Activated CD8-positive, alpha-beta T cell treated with anti-CD3 and anti-CD28 coated beads for 36 hours (primary cell): ENCODE data around the gene SSBP4. TPM values are rescaled to one million over a fixed set of nuclear protein-coding genes. Genes with fewer than 3 reads are reported as not detected.

Experiments used
- ATAC-seq: fragments of 200-7000 bp; cut with Tn5 transposase; one replicate; pipeline ENCODE4 v1.10.0; 2021; ENCODE audit warnings: mild to moderate bottlenecking, moderate library complexity
- CTCF ChIA-PET: fragments of 350-600 bp; sonication (Branson Sonifier 250); formaldehyde crosslinking; loops from one replicate; lab custom pipeline; 2021; ENCODE audit warnings: antibody characterized with exemption; lab: Charles Lee
- POLR2A ChIA-PET: fragments of 350-600 bp; sonication (Branson Sonifier 250); formaldehyde crosslinking; loops from one replicate; lab custom pipeline; 2021; ENCODE audit warnings: antibody characterized with exemption; lab: Charles Lee
- DNase-seq: peaks from one replicate; pipeline ENCODE4 v3.0.0-alpha.2; 2020
- H3K27ac Mint-ChIP-seq: one replicate; pipeline ENCODE4 v1.8.0; 2021; ENCODE audit warnings: mild to moderate bottlenecking, mixed read lengths
- H3K27me3 Mint-ChIP-seq: one replicate; pipeline ENCODE4 v1.8.0; 2021; ENCODE audit warnings: mixed read lengths
- H3K36me3 Mint-ChIP-seq: one replicate; pipeline ENCODE4 v1.8.0; 2021; ENCODE audit warnings: low read depth, mixed read lengths
- H3K4me1 Mint-ChIP-seq: one replicate; pipeline ENCODE4 v1.8.0; 2021; ENCODE audit warnings: low read depth, mixed read lengths
- H3K4me3 Mint-ChIP-seq: one replicate; pipeline ENCODE4 v1.8.0; 2021; ENCODE audit warnings: mild to moderate bottlenecking, moderate library complexity, mixed read lengths
- H3K9me3 Mint-ChIP-seq: one replicate; pipeline ENCODE4 v1.8.0; 2021; ENCODE audit warnings: mixed read lengths
- intact Hi-C: fragments of 100-400 bp; cut with micrococcal nuclease; formaldehyde crosslinking; loops from one replicate; pipeline ENCODE4 v1.10.0; 2022
- total RNA-seq, 2 experiments: library from RNA; stranded (reverse); gene quantifications; one replicate each; pipeline ENCODE4 v1.2.3, GENCODE V29; 2021
- TF ChIP-seq, protein P1 (sequence below): fragments of 200-600 bp; IDR thresholded peaks from one replicate; pipeline ENCODE4 v1.8.0; 2022; ENCODE audit warnings: antibody characterized with exemption, mild to moderate bottlenecking

The SSBP4 gene
- total RNA-seq, 2 experiments from 2014 or later, result 98.2 to 102 TPM

DNA sequence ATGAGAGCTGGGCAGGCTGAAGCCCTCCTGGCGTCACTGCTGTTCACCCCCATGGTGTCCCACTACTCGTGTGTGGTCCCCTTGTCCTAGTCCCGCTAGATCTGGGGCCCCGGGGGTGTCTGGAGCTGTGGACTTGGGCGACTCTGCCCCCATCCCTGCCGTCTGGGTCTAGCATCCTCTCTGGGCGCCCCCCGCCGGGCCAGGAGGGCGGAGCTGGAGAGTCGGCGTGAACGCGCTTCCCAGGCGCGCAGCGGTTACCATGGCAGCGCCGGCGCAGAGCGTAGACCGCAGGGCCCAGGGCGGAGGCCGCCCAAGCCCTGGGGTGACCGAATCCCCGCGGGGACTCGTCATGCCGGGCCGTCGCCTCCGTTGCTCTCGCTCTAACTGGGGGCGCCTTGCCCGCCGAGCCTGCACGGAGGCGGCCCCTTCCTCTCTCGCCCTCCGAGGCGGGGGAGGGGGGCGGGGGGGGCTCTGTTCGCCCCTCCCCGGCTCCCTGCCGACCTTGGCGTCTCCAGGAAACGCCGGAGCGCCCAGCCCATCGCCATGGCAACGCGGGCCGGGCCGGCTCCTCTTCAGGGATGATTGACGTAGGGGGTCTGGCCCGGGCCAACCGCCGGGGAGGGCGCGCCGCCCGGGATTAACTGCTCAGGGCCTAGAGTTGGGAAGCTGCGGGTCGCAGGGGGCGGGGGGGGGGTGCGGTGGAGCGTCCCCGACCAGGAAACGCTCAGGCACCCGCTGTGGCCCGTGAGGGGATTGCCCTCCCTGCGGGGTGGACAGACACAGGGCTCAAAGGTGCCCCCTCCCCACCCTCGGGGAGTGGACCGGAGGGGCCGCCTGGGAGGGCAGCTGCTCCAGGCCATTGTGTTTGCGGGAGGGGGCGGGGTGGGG, 9.8 kb downstream of the SSBP4 start:
- H3K27ac Mint-ChIP-seq, result no peak overlapping the region
- intact Hi-C loops, result no loop called here
- no peak overlapping the region for H3K4me3 Mint-ChIP-seq
- peaks cover under 1% of the 10 kb centered on the region for H3K36me3 Mint-ChIP-seq
- ChIA-PET POLR2A (interaction anchor here (1.0 to 1.7 kb wide), 4 partner anchors 9 to 164 kb away, joined by 3 to 14 read pairs (median 4); partner anchors contain the start of gene SSBP4), CTCF (interaction anchor here (0.6 to 1.2 kb wide), 4 partner anchors 10 to 149 kb away, joined by 3 to 4 read pairs (median 3); partner anchors contain the start of gene SSBP4)
- H3K27me3 Mint-ChIP-seq, result no peaks in the 10 kb centered on the region
- ATAC-seq (peak; percentile 84), DNase-seq (peak; percentile 92)
- TF ChIP-seq, protein P1, sequence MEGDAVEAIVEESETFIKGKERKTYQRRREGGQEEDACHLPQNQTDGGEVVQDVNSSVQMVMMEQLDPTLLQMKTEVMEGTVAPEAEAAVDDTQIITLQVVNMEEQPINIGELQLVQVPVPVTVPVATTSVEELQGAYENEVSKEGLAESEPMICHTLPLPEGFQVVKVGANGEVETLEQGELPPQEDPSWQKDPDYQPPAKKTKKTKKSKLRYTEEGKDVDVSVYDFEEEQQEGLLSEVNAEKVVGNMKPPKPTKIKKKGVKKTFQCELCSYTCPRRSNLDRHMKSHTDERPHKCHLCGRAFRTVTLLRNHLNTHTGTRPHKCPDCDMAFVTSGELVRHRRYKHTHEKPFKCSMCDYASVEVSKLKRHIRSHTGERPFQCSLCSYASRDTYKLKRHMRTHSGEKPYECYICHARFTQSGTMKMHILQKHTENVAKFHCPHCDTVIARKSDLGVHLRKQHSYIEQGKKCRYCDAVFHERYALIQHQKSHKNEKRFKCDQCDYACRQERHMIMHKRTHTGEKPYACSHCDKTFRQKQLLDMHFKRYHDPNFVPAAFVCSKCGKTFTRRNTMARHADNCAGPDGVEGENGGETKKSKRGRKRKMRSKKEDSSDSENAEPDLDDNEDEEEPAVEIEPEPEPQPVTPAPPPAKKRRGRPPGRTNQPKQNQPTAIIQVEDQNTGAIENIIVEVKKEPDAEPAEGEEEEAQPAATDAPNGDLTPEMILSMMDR, result peak; percentile 3
- H3K4me1 Mint-ChIP-seq, result peaks cover 30% of the 10 kb centered on the region
- no peaks in the 10 kb centered on the region for H3K9me3 Mint-ChIP-seq

DNA sequence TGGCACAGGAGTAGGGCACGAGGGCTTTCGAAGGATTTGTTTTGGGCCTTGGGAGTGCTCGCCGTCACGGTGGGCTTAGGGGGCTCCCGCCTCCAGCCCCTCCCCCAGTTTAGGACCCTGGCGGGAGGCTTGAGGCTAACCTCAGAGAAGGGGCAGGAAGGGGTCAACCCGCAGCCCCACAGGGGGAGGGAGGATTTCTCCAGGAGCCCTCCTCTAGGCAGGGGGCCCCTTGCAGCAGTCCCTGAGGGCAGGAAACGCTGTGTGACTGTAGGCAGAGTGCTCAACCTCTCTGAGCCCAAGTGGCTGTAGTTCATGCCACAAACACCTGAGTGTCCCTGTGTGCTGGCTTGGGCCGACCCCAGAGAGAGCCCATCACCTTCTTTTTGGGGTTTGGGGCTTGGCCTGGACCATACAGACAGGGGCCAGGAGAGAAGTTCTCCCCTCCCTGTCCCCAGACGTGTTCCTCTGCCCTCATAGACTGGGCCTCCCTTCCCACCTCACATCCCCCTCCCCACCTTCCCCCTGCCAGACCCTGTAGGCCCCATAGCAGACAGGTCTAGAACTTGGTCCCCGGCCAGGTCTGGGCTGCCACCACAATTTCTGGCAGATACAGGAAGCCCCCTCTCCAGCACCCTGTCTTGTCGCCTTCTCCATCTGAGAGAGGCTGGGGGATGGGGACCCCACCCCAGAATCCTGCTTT, 10.7 kb downstream of the SSBP4 start:
- Mint-ChIP-seq H3K9me3 (no peaks in the 10 kb centered on the region), H3K4me3 (peak overlapping the region; percentile 48), H3K4me1 (peaks cover 24% of the 10 kb centered on the region), H3K27me3 (no peaks in the 10 kb centered on the region), H3K27ac (peak overlapping the region; percentile 70), H3K36me3 (peaks cover 8% of the 10 kb centered on the region)
- ChIA-PET CTCF (no interaction called here), POLR2A (interaction anchor here (0.7 to 1.7 kb wide), 2 partner anchors 10 to 11 kb away, joined by 4 to 14 read pairs; partner anchors contain the start of gene SSBP4)
- peak; percentile 22 for ATAC-seq
- peak; percentile 58 for DNase-seq
- TF ChIP-seq, protein P1, result no peak
- intact Hi-C loops, result no loop called here

- no peak overlapping the region for H3K4me3 Mint-ChIP-seq
- intact Hi-C loops, result no loop called here
Measured at GRCh38 chr19:18430417-18431144, 11.4 kb downstream of the SSBP4 start.

GRCh38 chr19:18431351-18432197, 12.4 kb downstream of the SSBP4 start:
- no peak for ATAC-seq
- TF ChIP-seq, protein P1, result no peak
- ChIA-PET POLR2A (interaction anchor here (6.8 kb wide), 1 partner anchor 11 kb away, joined by 81 read pairs; the partner anchor contains the start of gene SSBP4), CTCF (interaction anchor here (1.2 kb wide), 1 partner anchor 11 kb away, joined by 3 read pairs; no protein-coding TSS in a partner anchor)
- H3K4me1 Mint-ChIP-seq, result peaks cover 20% of the 10 kb centered on the region
- intact Hi-C loops, result no loop called here
- no peak for DNase-seq
- H3K36me3 Mint-ChIP-seq, result peaks cover 14% of the 10 kb centered on the region
- no peak overlapping the region for H3K27ac Mint-ChIP-seq
- H3K4me3 Mint-ChIP-seq, result no peak overlapping the region
- no peaks in the 10 kb centered on the region for H3K27me3 Mint-ChIP-seq
- H3K9me3 Mint-ChIP-seq, result no peaks in the 10 kb centered on the region

More at GRCh38 chr19:18430417-18431144, 11.4 kb downstream of the SSBP4 start:
- no peaks in the 10 kb centered on the region for H3K9me3 Mint-ChIP-seq
- H3K27me3 Mint-ChIP-seq, result no peaks in the 10 kb centered on the region
- H3K36me3 Mint-ChIP-seq, result peaks cover 8% of the 10 kb centered on the region
- TF ChIP-seq, protein P1, result no peak
- ChIA-PET CTCF (no interaction called here), POLR2A (interaction anchor here (0.7 to 6.8 kb wide), 2 partner anchors 10 kb away, joined by 4 to 81 read pairs; partner anchors contain the start of gene SSBP4)
- H3K4me1 Mint-ChIP-seq, result peaks cover 21% of the 10 kb centered on the region
- peak overlapping the region; percentile 18 for H3K27ac Mint-ChIP-seq
- ATAC-seq (no peak), DNase-seq (no peak)
